ENCODE data around the gene COL5A1.

Gene COL5A1

DNA sequence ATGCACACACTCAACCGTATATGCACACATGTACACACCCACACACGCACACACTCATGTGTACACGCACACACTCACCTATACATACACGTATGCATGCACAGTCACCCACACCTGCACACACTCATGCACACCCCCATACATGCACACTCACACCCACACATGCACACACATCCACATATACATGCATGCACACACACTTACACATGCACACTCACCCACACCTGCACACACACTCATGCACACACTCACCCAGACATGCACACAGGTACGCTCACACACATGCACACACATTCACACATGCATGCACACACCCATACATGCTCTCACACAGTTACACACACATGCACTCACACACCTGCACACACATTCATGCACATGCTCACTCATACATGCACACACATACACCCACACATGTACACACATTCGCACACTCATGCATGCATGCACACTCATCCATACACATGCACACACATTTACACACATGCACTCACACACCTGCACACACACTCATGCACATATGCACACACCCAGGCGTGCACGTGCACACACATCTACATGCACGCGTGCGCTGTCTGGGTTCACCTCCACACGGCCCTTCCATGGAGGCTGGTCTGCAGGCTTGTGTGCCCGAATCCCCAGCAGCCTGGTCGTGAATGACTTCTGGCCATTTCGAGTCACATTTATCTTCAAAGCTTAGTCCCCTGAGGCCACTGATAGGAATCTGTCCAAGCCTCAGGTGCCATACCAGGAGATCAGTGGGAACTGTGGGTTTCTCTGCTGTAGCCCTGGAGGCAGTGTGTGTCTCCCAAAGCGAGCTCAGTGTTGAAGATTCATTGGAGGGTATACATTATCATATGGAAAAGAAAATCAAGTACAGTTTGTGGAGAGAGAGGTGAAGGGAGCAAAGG is 103.0 kb downstream of the COL5A1 start:
- no peak for DNase-seq (ENCODE audit: low spot score)

DNA sequence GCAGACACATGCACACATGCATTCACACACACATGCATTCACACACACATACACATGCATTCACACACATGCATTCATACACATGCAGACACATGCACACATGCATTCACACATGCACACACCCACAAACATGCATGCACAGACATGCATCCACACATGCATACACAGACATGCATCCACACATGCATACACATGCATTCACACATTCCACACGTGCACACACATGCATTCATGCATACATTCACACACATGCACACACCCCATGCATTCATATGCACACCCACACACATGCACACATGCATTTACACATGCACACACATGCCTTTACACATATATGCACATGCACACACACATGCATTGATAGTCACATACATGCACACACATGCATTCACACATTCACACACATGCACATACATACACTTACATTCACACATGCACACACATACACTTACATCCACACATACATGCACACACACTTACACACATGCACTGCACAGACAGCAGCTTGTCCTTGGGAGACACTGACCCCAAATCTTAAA is 106.4 kb downstream of the COL5A1 start:
- no peak for DNase-seq (ENCODE audit: low spot score)

DNA sequence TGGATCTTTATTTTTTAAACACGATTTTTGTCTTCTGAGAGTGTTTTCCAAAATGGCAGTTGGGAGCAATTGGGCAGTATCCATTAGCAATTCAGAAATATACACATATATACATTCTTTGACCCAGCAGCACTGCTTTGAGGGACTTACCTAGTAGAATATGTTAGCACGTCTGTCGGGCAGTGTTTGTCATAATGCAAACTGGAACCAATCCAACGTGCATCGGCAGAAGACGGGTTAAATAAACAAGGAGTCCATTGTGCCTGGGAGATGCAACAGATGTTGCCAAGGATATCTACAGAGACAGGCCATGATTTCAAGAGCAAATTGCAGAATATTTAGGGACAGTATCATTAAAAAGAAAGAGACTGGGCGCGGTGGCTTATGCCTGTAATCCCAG is 107.0 kb downstream of the COL5A1 start:
- DNase-seq (ENCODE audit: low spot score) = no peak

DNA sequence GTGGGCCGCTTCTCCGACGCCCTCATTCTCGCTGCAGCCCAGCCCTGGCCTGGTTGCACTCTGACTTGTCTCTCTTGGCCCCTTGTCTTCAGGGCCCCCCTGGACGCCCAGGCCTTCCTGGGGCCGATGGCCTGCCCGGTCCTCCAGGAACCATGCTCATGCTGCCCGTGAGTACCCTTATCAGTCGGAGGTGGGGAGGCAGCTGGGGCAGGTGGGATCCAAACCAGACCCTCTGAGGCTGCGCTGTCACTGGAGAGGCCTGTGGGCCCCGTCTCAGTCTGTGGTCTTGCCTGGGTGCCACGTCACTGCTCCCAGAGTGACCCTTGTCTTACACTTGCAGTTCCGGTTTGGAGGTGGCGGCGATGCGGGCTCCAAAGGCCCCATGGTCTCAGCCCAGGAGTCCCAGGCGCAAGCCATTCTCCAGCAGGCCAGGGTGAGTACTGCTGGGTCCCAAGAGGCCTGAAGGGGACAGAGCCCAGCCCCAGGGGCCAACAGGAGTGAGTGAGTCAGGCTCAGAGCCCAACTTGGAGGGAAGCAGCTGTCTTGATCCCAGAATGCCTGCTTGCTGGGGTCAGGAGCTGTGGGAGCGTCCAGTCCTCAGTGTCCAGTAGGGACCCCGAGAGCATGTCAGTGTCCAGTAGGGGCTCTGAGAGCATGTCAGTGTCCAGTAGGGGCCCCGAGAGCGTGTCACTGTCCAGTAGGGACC is 109.0 kb downstream of the COL5A1 start:
- no peak for DNase-seq (ENCODE audit: low spot score)

DNA sequence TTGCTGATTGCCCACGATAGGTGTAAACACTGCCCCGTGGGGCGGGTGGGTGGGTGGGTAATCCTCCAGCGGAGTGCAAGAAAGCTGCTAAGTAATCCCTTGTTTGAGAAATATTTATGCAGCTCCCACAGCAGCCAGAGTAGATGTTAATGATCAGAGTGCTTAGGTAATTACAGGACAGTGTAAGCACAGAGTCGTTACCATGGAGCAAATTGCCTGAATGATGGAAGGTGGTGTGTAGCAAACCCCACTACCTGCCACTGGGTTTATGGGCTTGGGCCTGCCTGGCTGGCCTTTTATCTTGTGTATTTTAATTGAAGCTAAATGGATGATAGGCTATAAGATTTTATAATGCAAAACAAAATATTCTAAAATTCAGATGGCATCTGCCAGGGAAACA is 110.0 kb downstream of the COL5A1 start:
- DNase-seq (ENCODE audit: low spot score) = no peak

DNA sequence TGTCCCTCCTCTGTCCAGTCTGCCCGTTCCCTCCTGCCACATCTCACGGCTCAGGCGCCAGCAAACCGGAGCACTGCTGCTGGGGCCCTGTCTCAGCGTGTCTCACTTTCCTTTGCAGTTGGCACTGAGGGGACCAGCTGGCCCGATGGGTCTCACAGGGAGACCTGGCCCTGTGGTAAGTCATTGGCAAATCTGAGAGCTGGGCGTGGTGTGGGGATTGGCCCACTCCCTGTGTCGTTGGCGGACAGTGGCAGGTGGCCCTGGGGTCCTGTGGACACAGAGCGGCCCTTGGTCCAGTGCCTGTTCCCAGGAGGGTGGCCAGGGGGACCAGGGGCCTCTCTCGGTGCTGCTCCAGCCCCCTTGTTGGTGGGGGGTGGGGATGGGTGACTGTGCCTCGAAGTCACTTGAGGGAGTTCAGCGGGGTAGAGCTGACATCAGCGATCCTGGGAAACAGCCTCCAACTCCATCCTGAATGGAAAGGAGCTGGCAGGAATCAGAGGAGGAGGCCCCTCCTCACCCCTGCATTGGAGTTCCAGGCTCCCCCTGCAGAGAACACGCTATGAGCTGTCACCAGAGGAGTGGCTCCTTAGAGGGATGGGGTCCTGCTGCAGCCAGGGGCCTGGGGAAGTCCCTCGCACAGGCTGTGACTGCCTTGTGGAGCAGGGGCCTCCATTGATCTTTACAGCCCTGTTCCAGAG is 111.0 kb downstream of the COL5A1 start:
- DNase-seq (ENCODE audit: low spot score) = no peak

DNA sequence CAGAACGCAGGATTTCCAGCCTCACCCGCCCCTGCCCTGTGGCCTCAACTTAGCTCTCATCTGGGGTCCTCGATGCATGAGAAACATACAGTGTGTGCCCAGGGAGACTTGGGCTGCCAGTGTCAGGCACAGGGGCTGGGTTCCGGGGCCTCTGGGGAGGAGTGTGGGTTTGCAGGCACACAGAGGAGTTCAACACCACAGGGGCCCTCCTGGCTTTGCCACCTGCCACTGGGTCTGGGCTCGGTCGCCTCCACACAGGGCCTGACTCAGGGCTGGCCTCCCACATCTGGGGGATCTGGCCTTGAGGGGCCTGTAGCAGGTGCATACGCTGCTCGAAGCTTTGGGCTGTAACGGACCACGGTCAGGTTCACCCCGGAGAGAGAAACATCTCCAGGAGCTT is 111.6 kb downstream of the COL5A1 start:
- no peak for DNase-seq (ENCODE audit: low spot score)

DNA sequence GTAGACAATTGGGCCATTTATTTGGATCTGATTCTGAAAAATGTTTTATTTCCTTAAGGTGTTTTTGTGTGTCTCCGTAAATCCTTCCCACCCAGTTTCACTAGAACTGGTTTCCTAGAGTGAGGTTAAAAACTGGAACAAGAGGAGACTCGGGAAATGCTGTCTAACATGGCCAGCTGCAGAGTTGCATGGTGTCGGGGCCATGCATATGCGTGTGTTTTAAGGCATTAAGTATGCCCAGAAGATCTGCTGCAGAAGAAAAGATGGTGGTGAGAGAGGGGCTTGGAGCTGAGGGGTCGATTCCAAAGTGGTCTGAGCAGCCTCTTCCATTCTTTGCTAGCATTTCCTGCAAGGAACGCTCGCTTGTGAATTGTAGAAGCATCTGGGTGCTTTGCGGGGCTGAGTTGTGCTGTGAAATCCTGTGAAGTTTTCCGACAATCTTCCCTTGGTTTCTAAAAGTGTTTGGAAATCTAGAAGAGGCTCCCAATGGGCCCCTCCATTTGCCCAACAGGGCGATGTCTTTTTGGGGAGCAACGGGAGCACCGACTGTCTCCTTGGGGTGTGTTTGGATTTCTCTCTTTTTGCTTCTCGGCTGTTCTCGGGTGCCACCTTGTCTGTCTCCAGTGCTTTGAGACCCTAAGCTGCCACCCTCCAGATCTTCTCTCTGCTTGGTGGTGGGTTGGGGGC is 113.8 kb downstream of the COL5A1 start:
- DNase-seq (ENCODE audit: low spot score) = no peak

DNA sequence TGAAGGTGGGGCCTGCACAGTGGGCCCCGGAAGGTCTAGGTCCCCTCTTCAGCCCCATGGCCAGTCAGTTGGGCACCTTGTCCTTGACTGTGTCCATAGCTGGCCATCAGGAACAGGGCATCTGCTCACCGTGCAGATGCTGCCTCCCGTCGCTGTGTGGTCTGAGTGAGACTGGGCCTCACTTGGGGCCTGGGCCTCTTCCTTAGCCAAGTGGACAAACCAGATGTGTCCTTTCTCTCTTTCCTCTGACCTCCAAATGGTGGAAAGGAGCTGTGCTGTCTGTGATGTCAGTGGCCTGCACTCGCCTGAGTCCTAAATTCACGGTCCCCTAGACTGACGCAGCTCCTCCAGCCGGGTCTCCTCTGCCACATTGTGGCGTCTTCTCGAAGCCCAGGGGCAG is 114.5 kb downstream of the COL5A1 start:
- DNase-seq (ENCODE audit: low spot score) = no peak

DNA sequence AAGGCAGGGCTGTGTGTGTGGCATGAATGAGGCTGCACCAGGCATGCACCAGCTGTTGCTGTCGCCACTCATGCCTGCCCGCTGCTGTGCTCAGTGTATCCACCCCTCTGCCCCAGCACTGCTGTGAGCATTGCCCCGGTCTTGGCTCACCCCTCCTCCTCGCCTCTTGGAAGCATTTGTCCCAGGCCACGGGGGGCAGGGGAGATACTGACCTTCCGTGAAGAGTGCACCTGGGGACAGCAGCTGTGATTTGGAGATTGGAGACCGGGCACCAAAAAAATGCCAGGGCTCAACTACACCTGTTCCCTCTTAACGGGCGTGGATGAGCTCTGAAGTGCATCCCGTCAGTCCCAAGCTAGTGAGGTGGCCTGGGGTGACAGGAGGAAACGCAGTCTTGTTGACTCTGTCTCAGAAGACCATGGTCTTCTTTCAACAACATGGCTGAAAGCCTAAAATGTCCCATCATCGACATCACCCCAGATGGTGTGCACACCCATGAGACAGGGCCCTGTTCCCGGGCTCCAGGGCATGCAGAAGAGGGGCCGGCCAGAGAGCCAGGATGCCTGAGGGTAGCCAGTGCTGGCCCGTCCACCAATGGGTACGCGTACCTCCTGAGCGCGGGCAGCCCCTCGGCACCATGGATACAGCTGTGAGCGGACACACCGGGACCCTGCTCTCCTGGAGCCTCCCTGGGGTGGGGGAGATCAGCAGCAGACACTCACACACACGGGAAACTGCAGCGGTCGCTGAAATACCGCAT is 115.8 kb downstream of the COL5A1 start:
- DNase-seq (ENCODE audit: low spot score) = no peak

DNA sequence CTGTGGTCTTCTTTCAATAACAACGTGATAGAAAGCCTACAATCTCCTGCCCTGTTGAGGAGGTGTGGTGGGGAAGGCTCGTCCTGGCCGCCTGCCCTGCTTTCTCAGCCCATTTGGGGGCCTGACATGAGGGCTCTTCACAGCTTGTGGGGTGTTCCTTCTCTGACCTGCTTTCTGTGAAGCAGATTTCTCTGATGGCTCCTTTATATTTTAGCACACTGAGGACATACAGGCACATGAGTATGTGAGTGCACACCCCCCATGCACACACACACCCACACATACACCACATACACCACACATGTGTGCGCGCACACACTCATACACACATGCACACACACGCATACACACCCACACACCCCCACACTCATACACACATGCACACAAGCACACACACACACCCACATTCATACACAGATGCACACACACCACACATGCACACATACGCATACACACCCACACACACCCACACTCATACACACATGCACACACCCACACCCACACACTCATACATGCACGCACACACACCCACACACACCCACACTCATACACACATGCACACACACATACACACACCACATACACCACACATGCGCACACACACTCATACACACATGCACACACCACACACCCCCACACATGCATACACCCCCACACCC is 117.5 kb downstream of the COL5A1 start:
- no peak for DNase-seq (ENCODE audit: low spot score)

DNA sequence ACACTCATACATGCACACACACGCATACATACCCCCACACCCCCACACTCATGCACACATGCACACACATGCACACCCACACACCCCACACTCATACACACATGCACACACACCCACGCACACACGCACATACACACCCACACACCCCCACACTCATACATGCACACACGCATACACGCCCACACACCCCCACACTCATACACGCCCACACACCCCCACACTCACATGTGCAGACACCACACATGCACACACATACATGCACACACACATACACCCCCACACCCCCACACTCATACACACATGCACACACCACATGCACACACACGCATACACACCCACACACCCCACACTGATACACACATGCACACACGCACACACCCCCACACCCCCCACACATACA is 118.3 kb downstream of the COL5A1 start:
- DNase-seq (ENCODE audit: low spot score) = no peak

DNA sequence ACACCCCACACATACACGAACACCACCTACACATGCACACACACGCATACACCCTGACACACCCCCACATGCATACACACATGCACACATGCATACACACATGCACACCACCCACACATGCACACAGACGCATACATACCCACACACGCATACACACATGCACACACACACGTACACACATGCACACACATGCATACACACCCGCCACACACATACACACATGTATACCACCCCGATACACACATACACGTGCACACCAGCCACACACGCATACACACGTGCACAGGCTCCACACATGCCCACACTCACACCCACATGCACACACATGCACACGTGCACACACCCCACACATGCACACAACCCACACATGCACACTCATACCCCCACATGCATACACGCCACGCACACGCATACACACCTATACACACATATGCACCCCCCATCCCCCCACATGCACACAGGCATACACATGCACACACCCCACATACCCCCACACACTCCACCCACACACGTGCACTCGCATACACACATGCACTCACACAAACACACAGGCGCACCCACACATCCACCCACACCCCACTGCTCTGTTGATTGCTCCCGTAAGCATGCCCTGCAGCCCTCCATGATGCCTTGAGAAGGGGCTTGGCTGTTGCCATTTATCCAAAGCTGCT is 119.3 kb downstream of the COL5A1 start:
- DNase-seq (ENCODE audit: low spot score) = no peak

DNA sequence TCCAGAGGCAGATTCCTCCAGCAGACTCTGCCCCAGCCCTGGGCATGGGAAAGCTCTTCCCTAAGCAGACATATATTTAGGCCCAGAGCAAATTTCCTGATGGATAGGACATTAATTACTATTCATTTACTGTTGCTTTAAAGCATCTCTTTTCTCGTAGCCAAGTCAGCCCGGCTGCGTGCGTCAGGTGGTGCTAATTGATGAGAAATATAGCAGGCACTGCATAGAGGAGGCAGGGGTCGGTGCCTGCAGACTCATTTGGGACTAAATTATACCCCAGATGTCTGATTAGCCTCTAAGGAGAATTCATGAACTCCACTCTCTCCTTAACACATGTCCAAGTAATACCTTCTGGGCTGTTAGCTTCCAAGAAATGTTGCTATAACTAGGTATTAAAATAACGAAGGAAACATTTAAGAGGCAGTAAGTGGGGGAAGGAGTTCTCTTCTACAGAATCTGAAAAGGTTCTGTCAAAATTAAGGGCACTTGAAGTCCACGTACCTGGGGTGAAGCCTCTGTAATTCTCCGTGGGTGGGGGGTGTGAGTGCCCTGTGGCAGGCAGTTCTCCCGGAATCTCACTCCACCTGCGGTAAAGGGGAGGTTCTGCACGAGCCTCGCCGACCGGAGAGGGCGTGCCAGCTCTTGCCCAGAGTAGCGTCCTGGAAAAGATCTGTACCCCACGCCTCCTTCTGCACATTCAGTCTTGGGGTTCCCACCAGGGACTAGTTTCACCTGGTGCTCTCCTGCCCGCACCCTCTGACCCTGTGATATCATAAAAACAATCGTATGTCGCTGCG is 123.1 kb downstream of the COL5A1 start:
- DNase-seq (ENCODE audit: low spot score) = no peak

DNA sequence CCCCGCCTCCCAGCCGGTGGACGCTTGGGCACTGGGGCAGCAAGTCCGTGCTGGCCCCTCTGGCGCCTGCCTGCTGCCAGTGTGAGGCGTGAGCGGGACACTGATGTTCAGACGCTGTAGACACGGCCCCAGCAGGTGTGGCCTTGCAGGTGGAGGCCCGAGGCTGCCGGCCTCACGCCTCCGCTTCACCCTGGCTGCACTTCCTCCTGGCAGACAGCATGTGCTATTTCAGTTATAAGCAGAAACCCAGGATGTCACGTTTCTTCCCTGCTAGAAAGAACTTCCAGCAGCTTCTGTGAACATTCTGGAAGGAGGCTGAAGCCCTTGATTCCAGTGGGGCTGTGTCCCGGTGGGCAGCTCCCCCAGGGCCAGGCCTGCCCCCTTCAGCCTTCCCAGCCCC is 124.2 kb downstream of the COL5A1 start:
- DNase-seq (ENCODE audit: low spot score) = no peak

DNA sequence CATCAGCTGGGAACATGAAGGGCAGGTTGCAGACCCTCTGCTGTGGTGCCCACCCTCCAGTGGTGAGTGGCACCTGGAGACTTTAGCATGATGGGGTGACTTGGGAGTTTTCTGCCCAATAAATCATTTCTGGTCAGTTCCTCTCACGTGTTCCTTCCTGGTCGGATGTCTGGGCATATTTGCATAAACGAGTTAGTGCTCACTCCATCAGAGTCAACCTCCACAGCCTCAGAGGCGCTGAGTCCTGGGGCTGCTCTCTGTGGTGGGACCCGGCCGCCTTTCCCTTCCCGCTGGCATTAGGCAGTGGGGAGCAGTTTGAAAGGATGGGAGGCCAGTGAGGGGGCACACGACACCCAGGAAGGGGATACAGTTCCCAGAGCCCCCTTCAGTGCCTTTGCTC is 125.0 kb downstream of the COL5A1 start:
- no peak for DNase-seq (ENCODE audit: low spot score)

DNA sequence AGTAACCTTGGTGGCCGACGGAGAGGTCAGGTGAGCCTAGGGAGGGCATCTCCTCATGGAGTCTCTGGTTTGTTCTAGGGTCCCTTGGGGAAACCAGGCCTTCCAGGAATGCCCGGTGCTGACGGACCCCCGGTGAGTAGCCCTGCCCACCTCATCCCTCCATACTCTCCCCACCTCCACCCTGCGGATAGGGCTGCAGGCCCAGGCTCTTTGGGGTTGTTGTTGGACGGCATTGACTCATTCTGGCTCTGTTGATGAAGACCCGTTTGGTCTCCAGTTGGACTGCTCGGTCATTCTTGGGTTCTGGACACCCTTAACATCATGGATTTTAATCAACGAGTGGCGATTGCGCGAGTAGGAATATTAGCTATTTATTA is 126.7 kb downstream of the COL5A1 start:
- peak; percentile 39 for DNase-seq (ENCODE audit: low spot score)

DNA sequence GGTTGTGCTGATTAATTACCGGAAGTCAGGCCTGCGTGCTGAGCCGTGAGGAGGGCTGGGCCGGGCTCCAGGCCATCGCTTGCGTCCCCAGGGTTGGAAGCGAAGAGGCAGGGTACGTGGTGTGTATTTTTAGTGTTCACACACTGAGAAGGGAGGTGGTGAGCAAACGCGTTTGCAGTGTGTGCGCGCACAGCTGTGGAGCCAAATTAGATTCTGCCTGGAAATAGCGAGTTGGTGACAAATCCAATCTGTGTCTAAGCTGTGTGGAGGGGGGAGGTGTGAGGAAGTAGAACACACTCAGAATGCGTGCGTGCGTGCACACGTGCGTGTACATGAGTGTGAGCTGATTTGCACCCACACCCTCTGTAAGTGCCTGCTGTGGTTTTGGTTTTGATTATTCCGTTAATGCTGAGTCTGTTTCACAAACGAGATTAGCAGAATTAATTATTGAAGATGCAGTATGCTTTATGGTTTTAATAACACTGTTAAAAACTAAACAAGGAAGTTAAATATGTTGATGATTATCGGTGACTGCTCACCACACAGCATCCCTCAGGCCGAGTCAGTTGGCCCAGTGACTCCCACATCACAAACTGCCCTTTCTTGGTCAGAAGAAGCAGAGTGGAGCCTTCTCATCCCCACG is 127.2 kb downstream of the COL5A1 start:
- peak; percentile 84 for DNase-seq (ENCODE audit: low spot score)

Data from AG20443 (cell line).